Sigmoid colon (tissue), 4 donors: Measurements from ENCODE around the gene VGLL3.

Experiments
- EP300 ChIP-seq, 4 donors: sonication (generic); formaldehyde crosslinking; IDR thresholded peaks; one replicate each; pipeline ENCODE4 v1.6.1; 2017; ENCODE audit warnings: antibody characterized with exemption in 4 of 4
- TF ChIP-seq, protein P1 (sequence below), 4 experiments: fragments of 450-650 bp in 3 of 4; fragments of 200-600 bp in 1 of 4; IDR thresholded peaks; one replicate each; pipeline ENCODE4 v1.5.1; 2016 to 2019; ENCODE audit warnings: antibody characterized with exemption in 4 of 4, mild to moderate bottlenecking in 3 of 4, moderate library complexity in 2 of 4

DNA sequence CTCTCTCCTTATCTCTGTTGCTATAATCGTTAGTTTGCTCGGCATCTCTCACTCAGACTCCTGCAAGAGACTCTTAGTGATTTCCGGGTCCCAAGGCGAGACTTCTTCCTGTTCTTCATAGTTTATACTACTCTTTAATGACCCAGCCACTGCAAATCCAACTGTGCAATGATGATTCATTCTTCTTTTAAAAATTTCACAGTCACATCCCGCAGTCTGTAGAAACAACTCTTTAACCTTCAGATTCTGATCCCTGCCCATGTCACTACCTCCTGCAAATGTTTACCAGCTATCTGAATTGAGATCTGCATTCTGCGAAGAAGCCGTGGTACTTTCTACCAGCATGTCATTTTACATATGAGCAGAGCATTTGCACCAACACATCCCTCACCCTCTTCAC, 2.8 kb upstream of the VGLL3 start:
- TF ChIP-seq, protein P1, sequence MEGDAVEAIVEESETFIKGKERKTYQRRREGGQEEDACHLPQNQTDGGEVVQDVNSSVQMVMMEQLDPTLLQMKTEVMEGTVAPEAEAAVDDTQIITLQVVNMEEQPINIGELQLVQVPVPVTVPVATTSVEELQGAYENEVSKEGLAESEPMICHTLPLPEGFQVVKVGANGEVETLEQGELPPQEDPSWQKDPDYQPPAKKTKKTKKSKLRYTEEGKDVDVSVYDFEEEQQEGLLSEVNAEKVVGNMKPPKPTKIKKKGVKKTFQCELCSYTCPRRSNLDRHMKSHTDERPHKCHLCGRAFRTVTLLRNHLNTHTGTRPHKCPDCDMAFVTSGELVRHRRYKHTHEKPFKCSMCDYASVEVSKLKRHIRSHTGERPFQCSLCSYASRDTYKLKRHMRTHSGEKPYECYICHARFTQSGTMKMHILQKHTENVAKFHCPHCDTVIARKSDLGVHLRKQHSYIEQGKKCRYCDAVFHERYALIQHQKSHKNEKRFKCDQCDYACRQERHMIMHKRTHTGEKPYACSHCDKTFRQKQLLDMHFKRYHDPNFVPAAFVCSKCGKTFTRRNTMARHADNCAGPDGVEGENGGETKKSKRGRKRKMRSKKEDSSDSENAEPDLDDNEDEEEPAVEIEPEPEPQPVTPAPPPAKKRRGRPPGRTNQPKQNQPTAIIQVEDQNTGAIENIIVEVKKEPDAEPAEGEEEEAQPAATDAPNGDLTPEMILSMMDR (IDR thresholded peaks at IDR 0.05): no peak
- no peak for TF ChIP-seq EP300 (IDR thresholded peaks at IDR 0.05)
